OCI-LY1 (cell line): ENCODE data around the gene C17orf114.

ENCODE experiments used
- EZH2 ChIP-seq: fragments of 200-600 bp; sonication (generic), shearing (Covaris generic); IDR thresholded peaks from 2 replicates; pipeline ENCODE4 v1.8.0; 2017; ENCODE audit warnings: borderline replicate concordance, mixed run types, mild to moderate bottlenecking, antibody characterized with exemption, low read length, moderate library complexity, mixed read lengths
- TF ChIP-seq, protein P1 (sequence below): fragments of 200-600 bp; sonication (generic), shearing (Covaris generic); IDR thresholded peaks from 2 replicates; pipeline ENCODE4 v1.5.1; 2017; ENCODE audit warnings: mild to moderate bottlenecking, antibody characterized with exemption, low read length, moderate library complexity, mixed read lengths

DNA sequence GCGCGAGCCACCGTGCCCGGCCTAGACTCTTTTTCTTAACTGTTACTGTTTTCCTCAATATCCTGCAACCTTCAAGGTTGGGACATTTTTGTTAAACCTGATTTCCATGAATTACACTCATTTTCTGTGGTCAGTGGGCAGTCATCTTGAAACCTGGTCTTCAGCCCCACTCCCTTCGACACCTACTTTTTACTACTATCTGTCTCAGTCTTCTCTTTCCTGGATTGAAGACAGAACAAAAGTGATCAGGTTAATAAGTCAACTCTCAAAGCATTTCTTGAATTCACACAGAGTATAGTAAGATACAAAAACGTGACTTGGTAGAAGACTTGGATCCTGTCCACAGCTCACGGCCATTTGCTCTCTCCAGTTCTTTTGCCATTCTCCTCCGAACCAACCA is 37.1 kb upstream of the C17orf114 start:
- no peak for TF ChIP-seq EZH2
- TF ChIP-seq, protein P1, sequence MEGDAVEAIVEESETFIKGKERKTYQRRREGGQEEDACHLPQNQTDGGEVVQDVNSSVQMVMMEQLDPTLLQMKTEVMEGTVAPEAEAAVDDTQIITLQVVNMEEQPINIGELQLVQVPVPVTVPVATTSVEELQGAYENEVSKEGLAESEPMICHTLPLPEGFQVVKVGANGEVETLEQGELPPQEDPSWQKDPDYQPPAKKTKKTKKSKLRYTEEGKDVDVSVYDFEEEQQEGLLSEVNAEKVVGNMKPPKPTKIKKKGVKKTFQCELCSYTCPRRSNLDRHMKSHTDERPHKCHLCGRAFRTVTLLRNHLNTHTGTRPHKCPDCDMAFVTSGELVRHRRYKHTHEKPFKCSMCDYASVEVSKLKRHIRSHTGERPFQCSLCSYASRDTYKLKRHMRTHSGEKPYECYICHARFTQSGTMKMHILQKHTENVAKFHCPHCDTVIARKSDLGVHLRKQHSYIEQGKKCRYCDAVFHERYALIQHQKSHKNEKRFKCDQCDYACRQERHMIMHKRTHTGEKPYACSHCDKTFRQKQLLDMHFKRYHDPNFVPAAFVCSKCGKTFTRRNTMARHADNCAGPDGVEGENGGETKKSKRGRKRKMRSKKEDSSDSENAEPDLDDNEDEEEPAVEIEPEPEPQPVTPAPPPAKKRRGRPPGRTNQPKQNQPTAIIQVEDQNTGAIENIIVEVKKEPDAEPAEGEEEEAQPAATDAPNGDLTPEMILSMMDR, result no peak
